ENCODE results near the gene C1orf226.

Gene C1orf226

DNA sequence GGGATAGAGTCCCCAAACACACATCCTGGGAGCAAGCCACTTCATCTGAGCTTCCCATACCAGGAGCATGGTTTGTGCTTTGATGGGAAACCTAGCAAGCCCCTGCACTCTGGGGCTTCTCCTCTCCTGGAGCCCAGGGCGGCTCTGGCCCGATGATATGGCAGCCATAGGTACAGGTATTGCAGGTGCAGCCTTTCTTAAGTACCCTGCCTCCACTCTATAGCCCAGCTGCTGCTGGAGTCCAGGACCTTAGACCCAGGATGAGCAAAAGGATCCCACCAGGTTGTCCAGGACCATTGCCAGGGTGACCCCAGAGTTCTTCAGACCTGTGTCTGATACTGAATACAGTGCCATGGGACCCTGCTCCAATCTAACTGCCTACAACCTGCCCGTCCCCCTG is 4.2 kb downstream of the C1orf226 start:
- no peak for DNase-seq

DNA sequence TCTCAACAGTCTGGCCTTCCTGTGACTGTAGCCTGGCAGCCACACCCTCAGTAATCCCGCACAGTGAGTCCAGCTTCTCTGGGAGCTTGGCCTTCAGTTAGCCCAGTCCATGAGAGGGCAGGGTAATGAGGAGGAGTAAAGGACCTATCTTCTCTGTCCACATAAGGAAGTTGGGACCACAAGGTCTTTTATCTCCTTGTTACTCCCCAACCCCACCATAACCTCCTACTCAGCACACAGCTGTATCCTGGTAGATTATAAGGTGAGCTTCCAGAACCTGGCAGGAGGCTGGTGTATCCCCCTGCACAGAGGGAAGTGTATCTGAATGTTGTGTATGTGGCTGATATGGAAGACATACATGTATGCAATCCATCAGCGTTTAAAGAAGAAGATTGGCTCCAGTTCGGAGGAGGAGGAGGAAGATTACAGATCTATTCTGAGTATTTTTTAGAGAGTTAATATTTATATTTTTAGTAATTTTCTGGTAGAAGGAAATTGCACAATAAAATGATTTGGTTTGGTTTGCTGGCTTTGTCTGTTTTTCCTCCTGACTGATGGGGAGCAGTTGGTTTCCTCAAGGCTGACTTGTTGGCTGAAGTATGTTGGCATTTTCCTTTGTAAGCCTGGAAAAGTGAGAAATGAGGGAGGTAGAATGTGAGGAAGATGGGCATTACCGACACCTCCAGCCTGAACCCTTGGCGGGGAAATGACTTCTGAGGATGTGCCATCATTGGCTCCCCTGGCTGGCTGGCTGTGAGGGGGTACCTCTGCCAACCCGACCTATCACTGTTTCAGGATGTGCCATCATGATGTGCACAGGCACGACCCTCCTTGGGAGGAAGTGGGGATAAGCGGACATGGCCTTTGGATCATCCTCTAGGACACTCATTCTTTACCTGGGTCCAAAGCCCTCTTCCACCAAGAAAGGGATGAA is 5.0 kb downstream of the C1orf226 start:
- no peak for DNase-seq

DNA sequence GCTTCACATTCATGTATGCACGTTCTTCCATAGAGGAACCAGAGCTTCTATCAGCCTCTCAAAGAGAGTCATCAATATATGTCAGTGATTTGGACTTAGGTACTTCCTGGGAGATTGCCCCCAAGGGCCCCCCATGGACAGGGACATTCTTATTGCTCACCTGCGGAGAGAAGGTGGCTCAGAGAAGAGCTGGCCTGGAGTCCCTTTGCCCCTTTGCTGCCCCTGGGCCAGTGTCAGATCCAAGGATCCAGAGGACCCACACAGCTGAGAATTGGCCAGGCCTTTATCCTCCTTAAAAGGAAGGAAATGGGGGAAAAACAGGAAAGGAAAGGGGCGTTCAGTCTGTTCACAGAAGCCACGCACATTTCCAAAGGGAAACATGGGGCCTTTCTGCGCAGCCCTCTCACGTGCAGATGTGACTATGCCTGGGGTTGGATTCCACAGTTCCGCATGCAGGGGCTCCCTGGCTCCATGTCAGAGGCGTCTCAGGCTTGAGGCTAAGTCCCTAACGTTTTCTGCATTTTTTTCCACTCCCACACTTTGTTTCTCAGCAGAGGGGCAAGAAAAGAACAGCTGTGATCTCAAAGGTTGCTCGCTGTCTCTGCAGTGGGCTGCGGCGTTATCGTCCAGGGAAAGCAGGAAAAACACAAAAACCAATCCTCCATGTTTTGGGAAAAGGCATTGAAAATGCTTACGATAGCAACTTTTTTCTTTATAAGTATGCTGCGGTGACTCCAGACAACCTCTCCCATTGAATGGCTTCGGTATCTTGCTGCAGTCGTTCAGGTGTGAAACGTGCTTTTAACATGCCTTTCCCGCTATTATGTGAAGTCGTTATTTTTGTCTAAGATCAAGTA is 5.9 kb downstream of the C1orf226 start:
- no peak for DNase-seq

DNA sequence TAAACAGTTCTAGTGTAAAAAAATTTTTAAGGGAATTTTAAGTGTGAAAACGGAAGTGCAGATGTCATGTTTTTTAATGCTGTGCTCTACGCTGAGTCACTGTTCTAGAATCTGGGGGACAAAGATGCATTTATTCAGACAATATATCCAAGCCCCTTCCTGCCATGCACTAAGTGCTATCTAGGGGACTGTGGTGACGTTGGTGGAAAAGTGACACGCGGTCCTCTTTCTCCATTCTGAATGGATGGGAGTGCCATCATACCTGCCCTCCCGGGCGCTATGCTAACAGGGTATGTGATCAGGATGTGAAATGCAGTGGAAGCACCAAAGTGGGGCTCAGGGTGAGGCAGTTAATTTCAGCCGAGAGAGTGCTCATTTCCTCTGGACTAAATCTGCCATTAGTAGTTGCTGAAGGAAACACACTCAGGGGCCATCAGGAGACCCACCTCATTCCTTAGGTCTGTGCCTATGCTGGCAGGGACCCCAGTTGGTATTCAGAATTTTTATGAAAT is 6.6 kb downstream of the C1orf226 start:
- DNase-seq: no peak

DNA sequence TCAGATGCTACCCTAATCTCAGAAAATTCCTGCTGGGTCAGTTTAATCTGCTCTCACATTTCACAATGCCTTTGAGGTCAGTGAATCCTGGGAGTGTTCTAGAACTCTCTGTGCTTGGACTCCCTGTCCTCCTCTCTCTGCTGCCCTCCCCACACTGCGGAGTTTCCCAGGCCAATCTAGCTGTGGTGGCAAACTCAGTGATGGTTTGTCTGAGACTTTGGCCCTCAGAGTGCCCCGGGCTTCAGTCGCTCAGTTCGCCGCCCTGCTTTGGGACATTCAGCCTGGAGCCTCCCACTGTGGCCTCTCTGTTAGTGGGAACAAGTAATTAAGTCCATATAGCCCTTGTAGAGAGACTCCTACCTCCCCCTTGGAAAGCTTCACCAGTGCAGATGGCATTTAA is 7.1 kb downstream of the C1orf226 start:
- DNase-seq: no peak

DNA sequence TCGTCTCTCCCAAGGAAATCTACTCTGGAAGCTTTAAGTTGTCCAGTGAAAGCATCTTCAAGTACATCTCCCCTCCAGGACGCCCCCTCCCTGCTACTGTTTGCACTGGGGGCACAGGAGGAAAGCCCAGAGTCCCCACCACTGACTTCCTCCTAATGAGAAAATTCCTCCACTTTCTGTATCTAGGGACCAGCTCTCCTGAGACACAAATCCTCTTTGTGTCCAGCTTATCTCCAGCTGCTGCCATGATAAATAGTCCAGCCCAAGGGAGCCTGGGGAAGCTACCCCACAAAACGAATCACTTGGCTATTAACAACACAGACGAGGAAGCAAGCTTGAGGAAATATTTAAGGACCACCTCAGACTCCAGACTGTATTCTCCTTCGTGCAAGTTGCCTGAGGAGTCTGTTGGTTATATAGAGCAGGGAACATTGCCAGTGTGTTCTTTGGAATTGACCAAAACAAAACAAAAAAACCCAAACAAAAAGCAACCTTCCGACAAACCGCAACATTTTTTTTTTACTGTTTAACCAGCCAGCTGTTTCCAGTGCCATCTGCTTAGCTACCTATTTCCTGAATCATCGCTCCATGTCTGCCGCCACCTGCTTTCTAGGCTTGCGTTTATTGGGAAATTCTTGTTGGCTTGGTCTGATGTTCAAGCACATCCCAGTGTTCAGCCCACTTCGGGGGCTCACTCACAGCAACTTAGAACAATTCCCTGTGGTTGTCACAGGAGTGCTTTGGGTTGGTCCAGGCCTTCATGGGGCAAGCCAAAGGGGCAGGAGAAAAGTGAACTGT is 7.7 kb downstream of the C1orf226 start:
- DNase-seq: no peak

DNA sequence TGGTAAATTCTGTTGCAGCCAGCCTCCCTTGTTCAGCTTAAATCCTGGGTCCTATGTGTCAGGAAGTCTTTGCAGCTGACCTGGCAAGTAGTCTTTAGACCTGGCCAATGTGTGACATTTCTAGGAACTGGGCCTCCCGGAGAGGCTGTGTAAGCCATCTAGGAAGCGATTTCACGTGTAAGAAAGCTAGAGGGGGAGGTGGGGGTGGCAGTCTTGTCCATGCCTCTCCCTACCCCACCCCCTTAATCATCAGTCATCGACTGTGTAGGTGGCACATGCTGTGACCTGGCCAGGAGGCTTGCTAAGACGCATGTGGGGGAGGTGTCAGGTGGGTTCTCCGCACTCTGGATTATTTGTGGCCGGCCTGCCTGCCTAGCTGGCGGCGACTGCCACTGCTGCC is 8.4 kb downstream of the C1orf226 start:
- no peak for DNase-seq

DNA sequence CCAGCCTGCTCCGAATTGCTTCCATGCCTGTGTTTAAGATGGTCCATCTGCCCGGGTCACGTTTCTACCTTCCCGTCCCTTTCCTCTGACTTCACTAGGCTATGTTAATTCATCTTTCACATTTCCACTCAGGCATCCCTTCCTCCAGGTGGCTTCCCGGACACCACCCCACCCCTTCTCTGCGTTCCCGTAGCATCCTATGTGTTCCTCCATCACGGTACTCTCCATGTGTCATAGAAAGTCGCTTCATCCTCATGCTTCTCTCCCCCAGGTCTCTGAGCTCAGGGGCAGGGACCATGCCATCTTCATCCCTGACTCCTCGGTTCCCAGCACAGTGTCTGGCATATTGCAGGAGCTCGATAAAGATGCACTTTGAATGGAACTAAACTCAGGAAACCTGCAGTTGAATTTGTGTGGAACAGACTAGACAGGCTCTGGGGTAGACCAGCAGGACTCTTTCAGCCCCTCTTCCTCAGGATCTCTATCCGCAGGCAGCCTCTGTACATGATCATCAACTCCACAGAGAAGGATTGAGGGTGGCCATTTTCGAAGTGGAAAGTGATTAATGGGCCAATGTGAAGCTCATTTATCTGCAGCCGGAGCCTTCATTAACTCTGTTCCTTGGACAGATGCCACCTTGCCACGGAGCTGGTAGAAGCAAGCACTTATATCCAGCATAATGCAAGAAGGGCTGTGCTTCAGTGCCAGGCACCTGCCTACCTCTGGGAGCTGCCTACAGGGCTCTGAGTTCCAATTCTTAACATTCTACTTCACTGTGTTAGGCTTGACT is 9.1 kb downstream of the C1orf226 start:
- no peak for DNase-seq

DNA sequence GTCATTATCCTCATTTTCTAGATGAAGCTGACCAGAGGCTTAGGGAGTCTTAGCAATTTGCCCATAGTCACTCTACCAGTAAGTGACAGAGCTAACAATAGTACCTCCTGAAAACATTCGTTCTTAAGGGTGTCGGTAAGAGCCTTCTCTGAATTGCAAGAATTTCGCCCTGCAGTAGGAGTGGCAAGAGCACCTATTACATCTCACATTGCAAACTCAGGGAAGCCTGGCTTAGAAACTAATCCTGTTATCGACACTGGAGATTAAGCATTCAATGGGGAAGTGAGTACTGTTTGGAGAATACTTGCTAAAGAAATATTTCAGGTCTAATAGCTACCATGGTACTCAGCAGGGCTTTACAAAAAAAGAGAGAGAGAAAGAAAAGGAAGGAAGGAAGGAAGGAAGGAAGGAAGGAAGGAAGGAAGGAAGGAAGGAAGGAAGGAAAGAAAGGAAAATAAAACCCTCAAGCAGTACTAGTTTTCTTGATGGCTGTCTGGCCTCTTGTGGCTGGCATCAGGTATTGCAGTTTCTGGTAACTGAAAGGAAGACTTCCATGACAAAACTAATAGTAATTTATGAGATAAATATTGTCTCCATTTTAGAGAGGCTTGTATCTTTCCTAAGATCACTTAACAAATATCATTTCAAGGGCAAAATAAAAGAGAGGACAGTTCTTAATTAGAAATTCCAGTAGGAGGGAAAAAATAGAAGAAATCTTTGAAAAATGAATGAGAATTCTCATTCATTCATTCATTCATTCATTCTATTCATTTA is 10.4 kb downstream of the C1orf226 start:
- DNase-seq: no peak

DNA sequence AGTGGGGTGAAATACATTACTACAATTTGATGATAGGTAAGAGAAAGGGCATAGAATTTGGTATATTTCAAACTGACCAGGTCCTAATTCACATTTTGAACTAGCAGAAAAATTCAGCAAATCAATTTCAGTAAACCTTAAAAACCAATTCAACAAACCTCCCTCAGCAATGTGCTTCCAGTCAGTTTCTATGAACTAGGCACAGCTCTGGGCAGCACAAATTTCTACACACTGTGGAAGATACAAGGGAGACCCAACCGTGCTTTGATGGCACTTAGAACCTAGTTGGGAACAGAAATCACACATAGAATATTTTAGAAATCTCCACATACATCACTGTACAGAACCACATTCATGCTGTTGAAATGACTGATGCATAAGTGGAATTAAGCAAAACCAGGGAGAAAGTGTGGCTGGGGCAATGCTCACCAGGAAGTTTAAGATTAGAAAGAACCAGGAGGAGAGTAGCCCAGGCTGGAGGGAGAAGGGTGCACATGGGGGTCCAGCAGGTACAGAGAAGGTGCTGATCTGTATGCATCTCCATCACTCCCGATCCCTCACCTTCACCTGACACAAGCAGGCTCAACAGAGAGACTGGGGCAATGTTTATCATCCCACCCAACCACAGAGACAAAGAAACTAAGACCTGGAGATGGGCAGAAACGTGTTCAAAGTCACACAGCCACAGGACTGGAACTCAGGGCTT is 14.8 kb downstream of the C1orf226 start:
- no peak for DNase-seq

DNA sequence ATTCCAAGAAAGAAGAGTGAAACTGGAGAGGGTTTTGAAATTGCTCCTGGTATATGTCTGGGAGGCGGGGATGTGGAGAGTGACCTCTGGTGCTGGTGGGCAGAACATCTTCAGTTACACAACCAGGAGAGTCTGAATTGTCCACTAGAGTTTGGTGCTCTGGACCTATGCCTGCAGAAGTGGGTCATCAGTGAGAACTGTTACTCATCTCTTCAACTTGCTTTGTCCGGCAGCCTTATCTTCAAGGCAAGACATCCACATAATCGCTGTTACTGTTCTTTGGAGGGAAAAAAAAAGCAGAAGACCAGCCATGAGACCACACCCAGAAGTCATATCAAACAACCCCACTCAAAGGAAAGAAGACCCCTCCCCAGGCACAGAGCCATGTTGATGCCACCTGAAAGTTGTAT is 15.5 kb downstream of the C1orf226 start:
- no peak for DNase-seq

DNA sequence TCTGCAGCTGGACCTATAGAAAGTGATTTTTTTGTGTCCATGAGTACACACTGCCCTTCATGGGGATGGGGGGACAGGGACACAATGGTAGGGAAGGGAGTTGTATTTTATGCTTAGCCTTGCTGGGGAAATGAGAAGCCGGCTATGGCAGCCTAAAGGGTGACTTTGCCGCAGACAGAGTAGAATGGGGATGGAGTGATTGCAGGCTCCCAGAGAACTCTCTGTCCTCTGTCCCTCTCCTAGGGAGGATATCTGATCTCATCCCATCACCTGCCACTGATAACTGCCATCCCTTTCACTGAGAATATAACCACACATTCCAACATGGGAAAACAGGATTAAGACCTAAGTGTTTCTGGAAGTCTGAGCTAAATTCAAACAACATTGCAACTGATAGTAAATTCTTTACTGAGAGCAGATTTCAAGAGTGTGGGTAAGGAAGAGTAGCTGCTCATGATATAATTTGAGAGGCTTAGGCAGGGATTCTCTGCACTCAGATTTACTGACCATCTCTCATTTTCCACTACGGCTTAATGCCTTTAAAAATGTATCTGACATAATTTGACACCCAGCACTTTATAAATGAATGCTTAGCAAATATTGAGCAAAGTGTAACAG is 16.5 kb downstream of the C1orf226 start:
- DNase-seq: no peak

DNA sequence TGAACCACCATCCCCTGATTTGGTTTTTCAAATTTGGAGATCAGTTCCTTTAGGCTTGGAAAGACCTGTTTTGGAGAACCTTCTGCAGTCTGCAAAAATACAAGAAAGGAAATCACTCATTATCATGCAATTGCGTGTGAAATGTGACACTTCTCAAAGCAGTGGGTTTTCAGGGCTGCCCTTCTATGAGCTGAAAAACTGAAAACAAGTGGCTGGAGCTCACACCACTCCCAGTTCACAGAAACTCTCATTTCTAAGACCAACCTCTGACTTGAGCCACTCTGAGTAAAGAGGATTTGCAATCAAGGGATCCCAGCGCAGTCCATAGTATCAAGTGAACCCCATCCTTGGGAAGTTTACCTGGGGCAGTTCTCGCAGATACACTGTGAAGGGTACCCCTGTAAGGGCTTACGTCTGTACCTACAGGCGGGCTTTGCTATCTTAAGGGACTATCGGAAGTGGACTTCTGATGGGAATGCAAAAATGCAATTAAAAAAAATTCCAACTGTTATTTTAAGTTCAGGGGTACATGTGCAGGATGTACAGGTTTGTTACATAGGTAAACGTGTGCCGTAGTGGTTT is 17.6 kb downstream of the C1orf226 start:
- DNase-seq: no peak

DNA sequence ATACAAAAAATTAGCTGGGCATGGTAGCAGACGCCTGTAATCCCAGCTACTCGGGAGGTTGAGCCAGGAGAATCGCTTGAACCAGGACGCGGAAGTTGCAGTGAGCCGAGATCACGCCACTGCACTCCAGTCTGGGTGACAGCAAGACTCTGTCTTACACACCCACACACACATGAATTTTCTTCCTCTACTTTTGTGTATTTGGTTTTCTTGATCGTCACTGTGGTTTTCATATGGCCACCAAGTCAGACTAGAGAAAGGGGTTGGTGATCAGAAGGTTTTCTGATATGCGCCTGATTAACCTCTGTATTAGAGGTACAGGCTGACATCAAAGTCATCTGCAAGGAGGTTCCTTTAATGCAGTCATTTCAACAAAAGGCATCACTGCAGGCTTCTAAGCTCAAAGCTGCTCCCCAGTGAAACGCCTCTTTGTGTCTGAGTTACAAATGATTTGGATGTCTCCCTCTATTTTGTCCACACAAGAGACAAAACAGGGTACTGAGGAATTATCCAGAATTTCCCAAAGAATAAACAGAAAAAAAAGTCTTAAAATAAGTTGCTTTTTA is 19.3 kb downstream of the C1orf226 start:
- no peak for DNase-seq

DNA sequence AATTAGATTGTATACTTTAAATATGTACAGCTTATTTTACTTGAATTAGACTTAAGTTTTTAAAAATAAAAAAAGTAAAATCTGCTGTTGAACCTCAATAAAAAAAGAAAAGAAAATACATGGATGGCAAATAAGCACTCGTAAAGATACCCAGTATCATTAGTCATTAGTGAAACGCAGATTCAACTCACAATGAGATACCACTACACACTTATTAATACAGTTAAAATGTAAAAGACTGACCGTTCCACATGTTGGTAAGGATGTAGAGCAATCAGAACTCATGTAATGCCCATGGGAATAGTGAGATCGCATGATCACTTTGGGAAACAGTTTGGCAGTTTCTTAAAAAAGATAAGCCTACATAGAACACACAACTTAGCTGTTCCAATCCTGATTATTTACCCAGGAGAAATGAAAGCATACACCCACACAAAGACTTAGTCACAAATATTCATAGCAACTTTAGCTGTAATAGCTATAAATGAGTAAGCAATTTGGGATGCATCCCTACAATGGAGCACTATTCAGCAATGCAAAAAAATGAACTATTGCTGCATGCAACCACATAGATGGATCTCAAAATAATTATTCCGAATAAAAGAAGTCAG is 23.1 kb downstream of the C1orf226 start:
- DNase-seq: no peak

DNA sequence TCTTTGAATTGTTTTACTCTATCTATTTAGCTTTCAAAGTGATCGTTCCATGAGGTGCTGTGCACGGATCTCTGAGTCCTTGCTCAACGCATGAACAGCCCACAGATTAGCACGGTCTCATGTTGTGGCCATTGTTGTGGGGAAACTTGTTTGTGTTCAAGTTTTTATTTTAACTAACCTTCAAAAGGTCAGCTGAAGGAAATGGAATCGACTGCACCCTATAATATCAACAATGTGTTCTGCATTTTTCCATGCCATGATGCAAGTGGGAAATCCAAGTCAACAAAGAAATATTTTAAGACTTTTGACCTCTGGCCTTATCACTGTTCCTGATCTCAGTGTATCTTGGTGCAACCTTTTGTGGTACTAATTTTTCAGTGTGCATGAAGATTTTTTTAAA is 24.3 kb downstream of the C1orf226 start:
- no peak for DNase-seq

DNA sequence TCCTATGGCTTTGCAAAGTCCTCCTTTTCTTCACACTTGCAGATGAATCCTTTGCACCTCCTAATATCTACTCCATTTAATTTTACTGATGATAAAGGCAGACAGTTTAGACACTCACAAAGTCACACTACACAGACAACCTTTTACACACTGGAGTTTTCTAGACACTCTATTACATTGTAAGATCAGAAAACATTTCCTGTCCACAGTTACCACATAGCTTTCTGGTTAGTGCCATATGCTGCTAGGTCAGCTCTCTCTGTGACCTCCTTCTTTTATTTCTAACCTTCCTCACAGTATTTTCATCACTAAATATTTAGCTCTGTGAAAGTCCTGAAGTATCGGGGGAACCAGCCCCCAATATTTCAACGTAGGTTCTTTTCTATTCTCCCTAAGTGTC is 25.3 kb downstream of the C1orf226 start:
- no peak for DNase-seq

DNA sequence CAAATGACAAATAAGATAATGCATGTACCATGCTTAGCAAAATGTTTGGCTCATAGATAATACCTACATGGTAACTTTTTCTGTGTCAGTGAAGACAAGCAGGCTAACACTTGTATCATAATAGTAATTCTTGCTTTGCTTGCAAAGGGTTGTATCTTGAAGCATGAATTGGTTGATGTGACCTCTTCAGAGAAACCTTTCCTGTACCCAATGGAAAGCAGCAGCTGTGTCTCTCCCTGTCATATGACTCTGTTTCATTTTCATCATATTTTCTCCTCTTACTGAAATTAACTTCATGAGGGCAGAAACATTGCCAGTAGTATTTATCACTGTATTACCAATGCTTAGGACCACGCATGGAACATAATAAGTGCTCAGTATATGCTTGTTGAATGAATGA is 26.0 kb downstream of the C1orf226 start:
- no peak for DNase-seq

DNA sequence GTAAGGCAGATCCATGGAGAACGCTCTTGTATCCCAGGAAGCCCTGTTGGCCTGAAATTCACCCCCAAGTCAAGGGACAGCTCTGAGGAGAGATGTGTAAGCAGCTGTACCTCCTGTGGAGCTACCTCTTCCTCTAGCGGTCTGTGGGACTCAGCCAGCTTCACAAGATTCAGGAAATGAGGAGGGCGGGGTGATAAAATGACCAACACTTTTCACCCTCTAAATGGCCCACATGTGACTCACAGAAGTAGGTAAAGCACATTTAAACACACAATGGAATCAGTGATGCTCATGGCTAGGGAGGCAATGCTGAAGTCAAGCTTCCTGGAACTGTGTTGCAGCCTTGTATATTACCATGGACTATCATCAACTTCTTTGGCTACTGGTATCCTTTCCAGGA is 30.5 kb downstream of the C1orf226 start, which contains the start of gene SH2D1B:
TSS of gene SH2D1B (minus strand) at position 135 of the 400 bp plus-strand sequence. CDS start at position 15, 120 bp downstream.
- DNase-seq: no peak

All from NCI-H2107 (cell line).